ENCODE measurements around the gene SERPINE2. TPM values are rescaled to one million over a fixed set of nuclear protein-coding genes. Genes with fewer than 3 reads are reported as not detected.
"Not testable (repeated sequence)": the region's sequence is repeated elsewhere in the genome, so short reads cannot be mapped to it uniquely, and the experiment has no call there.

Gene SERPINE2
- total RNA-seq, 2 donors from 2014 or later, result 37.8 to 46.0 TPM

DNA sequence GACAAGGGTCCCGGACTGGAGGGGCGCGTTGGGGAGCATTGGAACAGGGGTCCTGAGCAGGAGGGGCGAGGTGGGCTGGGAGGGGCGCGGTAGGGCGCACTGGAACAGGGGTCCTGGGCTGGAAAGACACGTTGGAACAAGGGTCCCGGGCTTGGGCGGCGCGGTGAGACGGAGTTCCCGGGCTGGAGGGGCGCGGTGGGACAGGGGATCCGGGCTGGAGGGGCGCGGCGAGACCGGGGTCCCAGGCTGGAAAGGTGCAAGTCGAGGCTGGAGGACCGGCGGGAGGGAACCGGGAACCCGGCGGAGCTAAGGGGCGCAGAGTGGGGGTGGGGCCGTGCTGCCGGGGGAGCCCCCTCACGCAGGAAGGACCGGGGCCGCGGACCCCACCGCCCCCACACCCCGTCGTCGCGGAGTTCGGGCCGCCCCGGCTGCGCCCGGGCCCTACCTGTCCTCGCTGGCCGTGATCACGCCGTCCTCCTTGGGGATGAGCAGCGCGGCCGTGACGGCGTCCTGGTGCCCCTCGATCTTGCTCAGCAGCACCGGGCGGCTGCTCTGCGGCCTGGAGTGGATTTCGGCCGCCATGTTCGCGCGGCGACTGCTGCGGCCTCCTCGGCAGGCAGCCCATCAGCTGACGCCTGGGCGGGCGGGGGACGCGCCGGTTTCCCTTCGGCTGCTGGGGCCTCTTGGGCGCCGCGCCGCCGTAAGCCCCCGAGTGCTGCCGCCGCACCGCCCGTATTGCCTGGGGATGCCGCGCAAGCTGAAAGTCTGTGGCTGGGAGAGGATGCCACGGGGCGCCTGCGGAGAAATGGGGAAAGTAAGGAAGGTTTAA lies 94.2 kb downstream of the SERPINE2 start, which contains the start of gene WDFY1:
TSS of gene WDFY1 (minus strand) at position 633 of the 829 bp plus-strand sequence. CDS start at position 582, 51 bp downstream.
- H3K9me3 Mint-ChIP-seq, result peaks cover 4 to 5% of the 10 kb centered on the region in 2 donors
- DNase-seq (ENCODE audit: low spot score in 2 of 2) (peak; percentile 82 to 83), ATAC-seq (peak; percentile 59 to 60)
- peaks cover 12 to 30% of the 10 kb centered on the region in 2 donors for H3K36me3 Mint-ChIP-seq
- H3K27ac Mint-ChIP-seq, result peak within 1 kb of the TSS; percentile 93 to 94

GRCh38 chr2:223944166-223944702 lies 94.9 kb downstream of the SERPINE2 start:
- ATAC-seq (no peak), DNase-seq (ENCODE audit: low spot score in 2 of 2) (peak in 1 of 2 donors; percentile 46)
- Mint-ChIP-seq H3K27ac (peak overlapping the region; percentile 93 to 94), H3K36me3 (peaks cover 19 to 37% of the 10 kb centered on the region in 2 donors), H3K9me3 (peaks cover 5 to 9% of the 10 kb centered on the region in 2 donors)

GRCh38 chr2:223943561-223944008 lies 95.5 kb downstream of the SERPINE2 start:
- no peak for ATAC-seq
- no peak for DNase-seq (ENCODE audit: low spot score in 2 of 2)
- peaks cover 24 to 41% of the 10 kb centered on the region in 2 donors for H3K36me3 Mint-ChIP-seq
- H3K27ac Mint-ChIP-seq, result peak overlapping the region; percentile 93 to 94
- peaks cover 5 to 13% of the 10 kb centered on the region in 2 donors for H3K9me3 Mint-ChIP-seq

GRCh38 chr2:223943135-223943534 lies 96.0 kb downstream of the SERPINE2 start:
- peak overlapping the region in 1 of 2 donors; percentile 33 for H3K27ac Mint-ChIP-seq
- DNase-seq (ENCODE audit: low spot score in 2 of 2) (no peak), ATAC-seq (no peak)
- H3K36me3 Mint-ChIP-seq, result peaks cover 24 to 43% of the 10 kb centered on the region in 2 donors
- H3K9me3 Mint-ChIP-seq, result peaks cover 5 to 13% of the 10 kb centered on the region in 2 donors

DNA sequence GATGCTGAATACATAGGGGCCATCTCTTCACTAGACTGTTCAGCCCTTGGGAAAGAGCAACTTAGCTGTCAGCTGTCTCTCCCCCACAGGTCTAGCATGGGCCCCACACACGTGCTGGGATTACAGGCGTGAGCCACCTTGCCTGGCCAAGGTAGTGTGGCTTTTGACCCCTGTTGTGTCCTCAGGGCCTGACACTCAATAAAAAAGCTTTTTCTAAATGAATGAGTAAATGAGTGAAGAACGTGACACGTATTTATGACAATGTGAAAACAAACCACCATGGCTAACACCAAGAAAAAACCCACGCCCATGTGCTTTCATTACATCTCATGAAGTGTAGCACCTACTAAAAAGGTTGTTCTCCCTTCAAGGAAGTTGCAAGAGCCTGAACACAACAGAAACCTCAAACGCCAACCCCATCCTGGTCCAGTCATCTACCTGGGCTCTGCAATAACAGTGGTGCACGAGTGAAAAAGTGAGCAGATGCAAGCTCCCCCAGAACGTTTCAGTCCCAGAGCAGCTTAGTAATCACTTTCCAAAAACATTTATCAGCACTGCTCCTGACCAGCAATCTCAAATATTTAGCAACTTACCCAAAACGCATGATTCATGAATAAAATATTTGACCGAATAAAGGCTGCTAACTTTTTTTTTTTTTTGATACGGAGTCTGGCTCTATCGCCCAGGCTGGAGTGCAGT lies 97.4 kb downstream of the SERPINE2 start:
- peaks cover 5 to 13% of the 10 kb centered on the region in 2 donors for H3K9me3 Mint-ChIP-seq
- H3K27ac Mint-ChIP-seq, result peak overlapping the region; percentile 92 to 98
- peak; percentile 85 to 92 for ATAC-seq
- peaks cover 24 to 55% of the 10 kb centered on the region in 2 donors for H3K36me3 Mint-ChIP-seq
- DNase-seq (ENCODE audit: low spot score in 2 of 2), result peak; percentile 75 to 83

DNA sequence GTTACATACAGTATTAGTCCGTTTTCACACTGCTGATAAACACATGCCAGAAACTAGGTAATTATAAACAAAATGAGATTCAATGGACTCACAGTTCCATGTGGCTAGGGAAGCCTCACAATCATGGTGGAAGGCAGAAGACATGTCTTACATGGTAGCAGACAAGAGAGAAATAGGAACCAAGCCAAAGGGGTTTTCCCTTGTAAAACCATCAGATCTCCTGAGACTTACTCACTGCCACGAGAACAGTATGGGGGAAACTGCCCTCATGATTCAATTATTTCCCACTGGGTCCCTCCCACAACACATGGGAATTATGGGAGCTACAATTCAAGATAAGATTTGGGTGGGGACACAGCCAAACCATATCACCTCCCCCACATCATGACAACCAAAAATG lies 99.6 kb downstream of the SERPINE2 start:
- H3K36me3 Mint-ChIP-seq, result peaks cover 24 to 59% of the 10 kb centered on the region in 2 donors
- not testable (repeated sequence) for DNase-seq (ENCODE audit: low spot score in 2 of 2)
- H3K27ac Mint-ChIP-seq, result peak overlapping the region in 1 of 2 donors; percentile 78
- peaks cover 5 to 13% of the 10 kb centered on the region in 2 donors for H3K9me3 Mint-ChIP-seq
- ATAC-seq, result peak in 1 of 2 donors; percentile 42

DNA sequence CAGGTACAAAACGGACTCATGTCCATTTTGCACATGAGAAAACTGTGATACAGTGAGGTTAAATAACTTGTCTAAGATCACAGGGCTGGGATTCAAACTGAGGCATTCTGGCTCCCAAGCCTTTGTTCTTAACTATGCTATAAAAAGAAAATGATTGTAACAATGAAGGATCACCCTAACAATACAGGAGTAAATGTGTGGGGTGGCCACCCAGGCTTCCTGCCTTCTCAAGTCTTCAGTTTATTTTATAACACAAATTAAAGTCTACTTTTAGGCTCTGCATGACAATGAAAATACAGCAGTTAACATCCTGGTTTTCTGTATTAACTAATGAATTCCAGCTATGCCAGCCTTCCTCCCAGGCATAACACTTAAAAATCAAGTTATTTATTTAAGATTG lies 101.6 kb downstream of the SERPINE2 start:
- Mint-ChIP-seq H3K27ac (no peak overlapping the region), H3K9me3 (peaks cover 5 to 13% of the 10 kb centered on the region in 2 donors), H3K36me3 (peaks cover 17 to 45% of the 10 kb centered on the region in 2 donors)
- DNase-seq (ENCODE audit: low spot score in 2 of 2) (no peak), ATAC-seq (no peak)

DNA sequence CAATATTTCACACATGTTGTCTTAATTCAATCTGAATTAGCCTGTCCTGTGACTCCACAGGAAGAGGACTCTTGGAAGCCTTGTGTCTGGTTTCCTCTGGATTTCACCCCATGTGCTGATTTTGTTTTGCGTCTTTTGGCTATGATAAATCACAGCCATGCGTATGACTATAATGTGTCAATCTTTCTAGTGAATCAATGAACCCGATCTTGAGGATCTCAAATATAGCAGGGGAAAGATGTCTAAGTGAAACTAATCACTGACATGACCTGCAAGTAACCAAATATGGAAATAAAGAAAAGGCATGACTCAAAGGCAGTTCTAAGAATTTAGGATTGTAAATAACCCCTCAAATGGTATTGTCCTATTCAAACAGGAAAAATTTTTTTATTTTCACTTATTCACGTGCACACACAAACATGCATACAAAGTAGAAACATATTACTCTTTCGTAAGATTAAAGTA lies 102.2 kb downstream of the SERPINE2 start:
- Mint-ChIP-seq H3K27ac (no peak overlapping the region), H3K36me3 (peaks cover 17 to 45% of the 10 kb centered on the region in 2 donors), H3K9me3 (peaks cover 5 to 13% of the 10 kb centered on the region in 2 donors)
- peak; percentile 8 to 11 for ATAC-seq
- DNase-seq (ENCODE audit: low spot score in 2 of 2), result no peak

GRCh38 chr2:223935459-223936125 lies 103.5 kb downstream of the SERPINE2 start:
- DNase-seq (ENCODE audit: low spot score in 2 of 2) (no peak), ATAC-seq (no peak)
- peaks cover 0 to 9% of the 10 kb centered on the region in 2 donors for H3K9me3 Mint-ChIP-seq
- peak overlapping the region in 1 of 2 donors; percentile 11 for H3K27ac Mint-ChIP-seq
- peaks cover 11 to 38% of the 10 kb centered on the region in 2 donors for H3K36me3 Mint-ChIP-seq

DNA sequence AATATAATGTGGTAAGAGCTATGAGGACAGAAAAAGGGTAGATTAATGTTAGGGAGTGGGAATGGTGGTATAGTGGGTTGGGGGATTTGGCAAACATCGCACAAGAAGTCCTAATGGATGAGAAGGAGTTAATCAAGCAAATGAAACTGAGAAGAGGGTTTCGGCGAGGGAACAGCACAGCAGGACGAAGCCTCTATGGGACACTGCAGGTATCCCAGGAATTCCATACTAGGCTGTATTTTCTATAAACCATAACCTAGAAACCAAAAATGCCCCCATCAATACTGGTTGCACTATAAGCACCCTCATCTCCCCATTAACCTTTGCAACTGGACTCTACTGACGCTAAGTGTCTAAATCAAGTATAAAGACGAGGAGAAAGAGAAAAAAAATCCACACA lies 104.2 kb downstream of the SERPINE2 start:
- H3K27ac Mint-ChIP-seq, result no peak overlapping the region
- peaks cover 0 to 9% of the 10 kb centered on the region in 2 donors for H3K9me3 Mint-ChIP-seq
- DNase-seq (ENCODE audit: low spot score in 2 of 2) (no peak), ATAC-seq (no peak)
- H3K36me3 Mint-ChIP-seq, result peaks cover 11 to 35% of the 10 kb centered on the region in 2 donors

DNA sequence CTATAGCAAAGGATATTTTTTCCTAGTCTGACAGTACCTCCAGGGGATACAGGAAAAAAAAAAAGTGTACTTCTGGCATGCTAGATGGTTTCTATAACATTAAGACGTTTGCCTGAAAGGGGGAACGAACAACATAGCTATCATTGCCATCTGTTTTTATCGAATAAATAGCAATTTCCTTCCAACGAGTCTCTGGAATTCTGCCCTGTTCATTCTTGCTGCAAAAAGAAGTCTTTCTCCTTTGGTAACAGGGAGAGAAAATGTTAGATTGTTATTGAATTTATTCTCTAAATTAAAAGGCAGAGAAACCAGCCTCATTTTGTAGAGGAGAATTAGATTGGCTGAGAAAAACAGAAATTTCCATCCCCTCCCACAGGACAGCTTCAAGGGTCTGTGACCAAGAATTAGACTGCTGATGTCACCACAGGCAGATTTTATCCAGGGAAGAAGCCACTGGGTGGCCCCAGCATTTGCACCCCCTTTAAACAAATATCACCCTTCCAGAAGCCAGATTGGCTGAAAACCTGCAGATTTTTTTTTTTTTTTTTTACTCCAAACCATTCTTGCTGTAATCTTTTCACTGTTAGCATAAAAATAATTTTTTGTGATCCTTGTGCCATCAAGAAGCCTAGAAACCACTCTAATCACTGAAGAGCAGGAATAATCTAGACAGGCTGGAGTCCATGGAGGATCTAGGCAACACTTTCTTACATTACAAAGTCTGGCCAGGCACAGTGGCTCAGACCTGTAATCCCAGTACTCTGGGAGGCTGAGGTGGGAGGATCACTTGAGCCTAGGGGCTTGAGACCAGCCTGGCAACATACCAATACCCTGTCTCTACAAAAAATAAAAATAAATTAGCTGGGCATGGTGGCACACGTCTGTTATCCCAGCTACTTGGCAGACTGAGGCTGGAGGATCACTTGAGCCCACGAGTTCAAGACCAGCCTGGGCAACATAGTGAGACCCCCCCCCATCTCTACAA lies 106.0 kb downstream of the SERPINE2 start:
- Mint-ChIP-seq H3K27ac (no peak overlapping the region), H3K9me3 (peaks cover 0 to 1% of the 10 kb centered on the region in 2 donors), H3K36me3 (peaks cover 0 to 17% of the 10 kb centered on the region in 2 donors)
- DNase-seq (ENCODE audit: low spot score in 2 of 2) (no peak), ATAC-seq (no peak)

- H3K27ac Mint-ChIP-seq, result peak overlapping the region in 1 of 2 donors; percentile 65
- ATAC-seq, result peak; percentile 41 to 47
- DNase-seq (ENCODE audit: low spot score in 2 of 2), result no peak
- H3K36me3 Mint-ChIP-seq, result peaks cover 0 to 12% of the 10 kb centered on the region in 2 donors
- peaks cover 3 to 7% of the 10 kb centered on the region in 2 donors for H3K9me3 Mint-ChIP-seq
Observed at GRCh38 chr2:223930103-223930976, 108.7 kb downstream of the SERPINE2 start.

- DNase-seq (ENCODE audit: low spot score in 2 of 2) (no peak), ATAC-seq (peak; percentile 64 to 79)
- peak overlapping the region; percentile 16 to 65 for H3K27ac Mint-ChIP-seq
- peaks cover 3 to 7% of the 10 kb centered on the region in 2 donors for H3K9me3 Mint-ChIP-seq
- peaks cover 0 to 12% of the 10 kb centered on the region in 2 donors for H3K36me3 Mint-ChIP-seq
Observed at GRCh38 chr2:223929571-223930102, 109.4 kb downstream of the SERPINE2 start.

Data from activated naive CD4-positive, alpha-beta T cell treated with anti-CD3 and anti-CD28 coated beads, Interleukin-2, amount 50 U/mL, for 72 hours (primary cell).